H1 (cell line): Measurements from ENCODE around the gene CAMK2N2. TPM values are rescaled to one million over a fixed set of nuclear protein-coding genes. Genes with fewer than 3 reads are reported as not detected.

ENCODE experiments used
- CTCF ChIA-PET: fragments of 300-600 bp; sonication (Branson Sonifier 250); formaldehyde crosslinking; loops from one replicate; lab custom pipeline; 2021; ENCODE audit not compliant: partially characterized antibody; lab: Charles Lee
- POLR2A ChIA-PET: fragments of 300-600 bp; sonication (Branson Sonifier 250); formaldehyde crosslinking; loops from one replicate; lab custom pipeline; 2021; ENCODE audit warnings: inconsistent platforms; ENCODE audit not compliant: partially characterized antibody; lab: Charles Lee
- DNase-seq, 2 experiments: peaks; one replicate each; pipeline versions ENCODE4 v3.0.0 to v3.0.0-alpha.2; 2010 to 2022; ENCODE audit warnings: low spot score in 2 of 2, low read depth in 1 of 2, mixed read lengths in 1 of 2
- FAIRE-seq: peaks from 2 replicates; lab custom pipeline; 2011; peaks lifted over from hg19 to GRCh38; lab: Jason Lieb, UNC
- H2AFZ ChIP-seq: 2 replicates; pipeline ENCODE4 v1.8.1; 2012; ENCODE audit warnings: low read length, inconsistent platforms
- H2AK5ac ChIP-seq: 2 replicates; pipeline ENCODE4 v1.6.1; 2013; ENCODE audit warnings: low read depth, low read length
- H2BK120ac ChIP-seq: replicated peaks from 2 replicates; pipeline ENCODE3; 2013; ENCODE audit warnings: low read depth, low read length, inconsistent platforms
- H2BK12ac ChIP-seq: 2 replicates; pipeline ENCODE4 v1.6.1; 2013; ENCODE audit warnings: low read depth, low read length
- H2BK15ac ChIP-seq: 2 replicates; pipeline ENCODE4 v1.6.1; 2013; ENCODE audit warnings: low read length
- H2BK20ac ChIP-seq: 2 replicates; pipeline ENCODE4 v1.6.1; 2013; ENCODE audit warnings: low read length
- H2BK5ac ChIP-seq: 2 replicates; pipeline ENCODE4 v1.6.1; 2013; ENCODE audit warnings: low read depth, low read length
- H3K14ac ChIP-seq: 2 replicates; pipeline ENCODE4 v1.6.1; 2013; ENCODE audit warnings: inconsistent platforms; ENCODE audit not compliant: insufficient read length
- H3K18ac ChIP-seq: 2 replicates; pipeline ENCODE4 v1.6.1; 2013; ENCODE audit warnings: low read length; ENCODE audit errors: extremely low read depth
- H3K23ac ChIP-seq: 2 replicates; pipeline ENCODE4 v1.6.1; 2013; ENCODE audit warnings: inconsistent platforms; ENCODE audit not compliant: insufficient read length
- H3K23me2 ChIP-seq: 2 replicates; pipeline ENCODE4 v1.6.1; 2013; ENCODE audit warnings: low read depth, low read length
- H3K27ac ChIP-seq: 2 replicates; pipeline ENCODE4 v1.6.1; 2011; ENCODE audit warnings: low read depth, low read length, inconsistent platforms
- H3K27me3 ChIP-seq, 4 experiments: replicated peaks in 1 of 4; 1 replicate in 1 of 4; 2 replicates in 3 of 4; pipeline versions ENCODE4 v1.6.1 to v1.8.1; 2011 to 2013; ENCODE audit warnings: low read length in 3 of 4, mild to moderate bottlenecking in 3 of 4, inconsistent platforms in 2 of 4, mixed read lengths in 2 of 4, moderate library complexity in 1 of 4; ENCODE audit not compliant: control insufficient read depth in 3 of 4, insufficient read depth in 3 of 4; ENCODE audit errors: extremely low read depth in 1 of 4
- H3K36me3 ChIP-seq, 4 experiments: 2 replicates each; pipeline versions ENCODE4 v1.6.1 to v1.8.1; 2011 to 2013; ENCODE audit warnings: mild to moderate bottlenecking in 4 of 4, low read length in 3 of 4, moderate library complexity in 2 of 4, control low read depth in 1 of 4, inconsistent platforms in 1 of 4; ENCODE audit not compliant: insufficient read depth in 4 of 4, control insufficient read depth in 2 of 4
- H3K4ac ChIP-seq: replicated peaks from 2 replicates; pipeline ENCODE3; 2013; ENCODE audit warnings: low read length, low read depth, mixed read lengths, inconsistent platforms; ENCODE audit not compliant: insufficient read length
- H3K4me1 ChIP-seq, 4 experiments: replicated peaks in 1 of 4; 1 replicate in 1 of 4; 2 replicates in 3 of 4; pipeline versions ENCODE4 v1.6.1 to v1.8.1; 2011 to 2013; ENCODE audit warnings: low read length in 3 of 4, inconsistent platforms in 2 of 4, mixed read lengths in 1 of 4; ENCODE audit not compliant: insufficient read depth in 4 of 4, control insufficient read depth in 3 of 4
- H3K4me2 ChIP-seq, 2 experiments: 2 replicates each; pipeline versions ENCODE4 v1.6.1 to v1.8.1; 2011 to 2013; ENCODE audit warnings: low read depth in 2 of 2, low read length in 2 of 2, control low read depth in 1 of 2, inconsistent platforms in 1 of 2, mild to moderate bottlenecking in 1 of 2; ENCODE audit not compliant: insufficient read depth in 1 of 2
- H3K4me3 ChIP-seq, 4 experiments: fragments of 200-600, 300-600 bp in 1 of 4; sonication (generic), shearing (Covaris generic), sonication (Bioruptor Twin) in 1 of 4; 2 replicates each; pipeline versions ENCODE4 v1.5.1 to v1.8.1; 2011 to 2016; ENCODE audit warnings: low read length in 4 of 4, low read depth in 3 of 4, control low read depth in 2 of 4, inconsistent platforms in 2 of 4, mild to moderate bottlenecking in 2 of 4, mixed read lengths in 1 of 4, moderate library complexity in 1 of 4; ENCODE audit not compliant: insufficient read depth in 2 of 4; ENCODE audit errors: extremely low read depth in 1 of 4
- H3K56ac ChIP-seq: replicated peaks from 2 replicates; pipeline ENCODE3; 2013; ENCODE audit warnings: low read depth, mild to moderate bottlenecking, mixed read lengths, low read length, inconsistent platforms; ENCODE audit not compliant: insufficient read length
- H3K79me1 ChIP-seq: 2 replicates; pipeline ENCODE4 v1.6.1; 2013; ENCODE audit warnings: low read depth, low read length, control low read depth
- H3K79me2 ChIP-seq, 2 experiments: 2 replicates each; pipeline versions ENCODE4 v1.6.1 to v1.8.1; 2012 to 2013; ENCODE audit warnings: low read length in 2 of 2, mild to moderate bottlenecking in 2 of 2, inconsistent platforms in 1 of 2; ENCODE audit not compliant: insufficient read depth in 2 of 2, control insufficient read depth in 1 of 2
- H3K9ac ChIP-seq, 4 experiments: replicated peaks in 1 of 4; 1 replicate in 1 of 4; 2 replicates in 3 of 4; pipeline versions ENCODE4 v1.6.1 to v1.8.1; 2011 to 2013; ENCODE audit warnings: low read depth in 3 of 4, low read length in 3 of 4, control low read depth in 2 of 4, mild to moderate bottlenecking in 2 of 4, moderate library complexity in 2 of 4, inconsistent platforms in 1 of 4; ENCODE audit errors: extremely low read depth in 1 of 4
- H3K9me3 ChIP-seq, 2 experiments: 2 replicates each; pipeline versions ENCODE4 v1.6.1 to v1.8.1; 2012 to 2013; ENCODE audit warnings: mild to moderate bottlenecking in 2 of 2, moderate library complexity in 2 of 2, control low read depth in 1 of 2, inconsistent platforms in 1 of 2, low read depth in 1 of 2, low read length in 1 of 2, mixed read lengths in 1 of 2; ENCODE audit not compliant: insufficient read depth in 2 of 2
- H4K20me1 ChIP-seq, 2 experiments: replicated peaks in 1 of 2; 2 replicates each; pipeline versions ENCODE3 to v1.8.1; 2011 to 2013; ENCODE audit warnings: inconsistent platforms in 2 of 2, low read length in 2 of 2, mild to moderate bottlenecking in 1 of 2; ENCODE audit not compliant: insufficient read depth in 2 of 2, control insufficient read depth in 1 of 2
- H4K5ac ChIP-seq: 2 replicates; pipeline ENCODE4 v1.6.1; 2013; ENCODE audit warnings: low read length, low read depth, mixed read lengths, inconsistent platforms; ENCODE audit not compliant: insufficient read length
- H4K8ac ChIP-seq: 2 replicates; pipeline ENCODE4 v1.8.0; 2013; ENCODE audit warnings: mild to moderate bottlenecking, moderate library complexity, low read length, inconsistent platforms; ENCODE audit not compliant: insufficient read depth; ENCODE audit errors: extremely low read depth
- H4K91ac ChIP-seq: replicated peaks from 2 replicates; pipeline ENCODE3; 2013; ENCODE audit warnings: low read length, mixed read lengths, inconsistent platforms; ENCODE audit not compliant: insufficient read length
- SP2 ChIP-seq: IDR thresholded peaks from 2 replicates; pipeline ENCODE4 v1.6.1; 2012; ENCODE audit warnings: mild to moderate bottlenecking, low read length, inconsistent platforms
- WGBS, 2 experiments: shearing (Covaris generic) in 1 of 2; methylation state at CpG; one replicate each; pipeline versions ENCODE4 v1.1.6 to v1.1.7; 2013 to 2015; ENCODE audit warnings: low lambda C conversion rate in 2 of 2, mixed read lengths in 2 of 2, inconsistent platforms in 1 of 2, low coverage in 1 of 2, missing lambda C conversion rate in 1 of 2; ENCODE audit not compliant: insufficient replicate concordance in 2 of 2, insufficient coverage in 1 of 2, insufficient read length in 1 of 2; ENCODE audit errors: extremely low coverage in 1 of 2, missing lambda C conversion rate in 1 of 2; 5-methylcytosine and 5-hydroxymethylcytosine counted together
- polyA plus RNA-seq, 7 experiments: library from polyadenylated mRNA; depleted of rRNA in 3 of 7; stranded (reverse) in 5 of 7; unstranded in 2 of 7; fragments of >200 nt in 5 of 7; fragments of 200-250 nt in 2 of 7; gene quantifications; 1 replicate in 5 of 7; 2 replicates in 1 of 7; 4 replicates in 1 of 7; pipeline versions ENCODE4 v1.2.1 to v1.2.3, GENCODE V29; 2011 to 2013; ENCODE audit warnings: missing spikeins in 2 of 7, mixed read lengths in 2 of 7
- total RNA-seq: library from RNA; stranded (reverse); fragmentation: NEBNext Ultra II Directional; extraction: Animal tissue kit (Norgen Biotek cat#: 25700); gene quantifications from 2 replicates; pipeline ENCODE4 v1.2.1, GENCODE V29; 2021

Gene CAMK2N2
- total and polyA plus RNA-seq, 2 of the 8 experiments (the other 6 are each of a cell fraction or from before 2014, with no cell fraction given) = 4.0 to 17.7 TPM

DNA sequence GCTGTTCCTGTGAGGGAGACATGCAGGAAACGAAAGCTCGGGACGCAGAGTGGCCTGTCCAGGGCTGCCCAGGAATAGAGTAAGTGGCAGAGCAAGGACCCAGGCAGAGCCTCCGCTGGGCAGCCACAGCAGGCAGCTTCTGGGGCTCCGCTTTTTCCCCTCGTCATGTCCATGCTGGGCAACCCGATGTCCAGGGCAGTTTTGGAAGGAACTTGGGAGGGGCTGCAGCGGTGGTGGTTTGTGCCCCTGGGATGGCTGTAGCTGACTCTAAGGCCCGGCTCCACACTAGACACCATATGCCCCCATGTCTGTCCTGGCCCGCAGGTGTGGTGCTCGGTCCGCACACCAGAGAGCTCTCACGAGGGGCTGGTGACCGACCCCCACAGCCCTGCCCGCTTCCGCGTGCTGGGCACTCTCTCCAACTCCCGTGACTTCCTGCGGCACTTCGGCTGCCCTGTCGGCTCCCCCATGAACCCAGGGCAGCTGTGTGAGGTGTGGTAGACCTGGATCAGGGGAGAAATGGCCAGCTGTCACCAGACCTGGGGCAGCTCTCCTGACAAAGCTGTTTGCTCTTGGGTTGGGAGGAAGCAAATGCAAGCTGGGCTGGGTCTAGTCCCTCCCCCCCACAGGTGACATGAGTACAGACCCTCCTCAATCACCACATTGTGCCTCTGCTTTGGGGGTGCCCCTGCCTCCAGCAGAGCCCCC, 30.5 kb upstream of the CAMK2N2 start:
- H3K4ac ChIP-seq = no peak overlapping the region
- H2BK20ac ChIP-seq = no peak overlapping the region
- no peak overlapping the region; the same call in 1 of the 2 replicates for H4K8ac ChIP-seq
- no peak overlapping the region for H2BK5ac ChIP-seq
- H3K18ac ChIP-seq = no peak overlapping the region
- no peak for TF ChIP-seq SP2
- no peak overlapping the region for H3K14ac ChIP-seq
- no peak for DNase-seq
- H4K5ac ChIP-seq = no peak overlapping the region
- no peak overlapping the region for H3K4me3 ChIP-seq
- 92% methylated on average over 20 of the region's 21 CpGs; no CpG with 5 or more reads in 1 of the 2 experiments for WGBS, 2 experiments
- no peak for FAIRE-seq
- H2BK12ac ChIP-seq = no peak overlapping the region
- no peak overlapping the region for H3K23ac ChIP-seq
- no peaks in the 10 kb centered on the region for H3K79me1 ChIP-seq
- no peaks in the 10 kb centered on the region for H3K9me3 ChIP-seq
- no peak overlapping the region for H3K56ac ChIP-seq
- ChIA-PET CTCF (interaction anchor here (0.6 to 8.3 kb wide), 10 partner anchors 9 to 394 kb away, joined by 3 to 52 read pairs (median 4); partner anchors contain the start of genes EEF1AKMT4 and VWA5B2), POLR2A (interaction anchor here (0.6 to 1.3 kb wide), 3 partner anchors 29 to 71 kb away, joined by 3 read pairs; no protein-coding TSS in a partner anchor)
- H3K36me3 ChIP-seq = no peaks in the 10 kb centered on the region
- no peak overlapping the region for H2BK120ac ChIP-seq
- H2AFZ ChIP-seq = no peak overlapping the region
- H2AK5ac ChIP-seq = no peak overlapping the region
- no peaks in the 10 kb centered on the region for H4K20me1 ChIP-seq
- H4K91ac ChIP-seq = no peak overlapping the region
- no peaks in the 10 kb centered on the region for H3K79me2 ChIP-seq
- no peaks in the 10 kb centered on the region for H3K4me1 ChIP-seq
- H3K27me3 ChIP-seq = no peaks in the 10 kb centered on the region
- no peak overlapping the region for H3K4me2 ChIP-seq
- H3K23me2 ChIP-seq = no peaks in the 10 kb centered on the region
- H3K27ac ChIP-seq = no peak overlapping the region
- H2BK15ac ChIP-seq = no peak overlapping the region; the same call in 1 of the 2 replicates
- peak overlapping the region in 2 of 4 experiments; percentile 2 to 37; a peak in 2 of 7 replicates for H3K9ac ChIP-seq
